ENCODE measurements around the gene TOGARAM2. TPM values are rescaled to one million over a fixed set of nuclear protein-coding genes. Genes with fewer than 3 reads are reported as not detected.

The TOGARAM2 gene
- total and polyA plus RNA-seq, 2 of the 13 experiments (the other 11 are each of a cell fraction or from before 2014, with no cell fraction given): under 0.01 to 0.05 TPM

- TF ChIP-seq MLX (CRISPR knock-in tag; IDR thresholded peaks at IDR 0.05) (no peak), FOSL2 (CRISPR knock-in tag; IDR thresholded peaks at IDR 0.05) (no peak), HNF1B (CRISPR knock-in tag; IDR thresholded peaks at IDR 0.05) (0 out of 2 replicates have a peak, but pooled peaks have one; percentile 32), SMAD9 (CRISPR knock-in tag; IDR thresholded peaks at IDR 0.05) (0 out of 2 replicates have a peak, but pooled peaks have one; percentile 56)
These were observed 22.4 kb upstream of the TOGARAM2 start (continued) for GRCh38 chr2:28958689-28959088.

GRCh38 chr2:28960401-28960800 lies 20.7 kb upstream of the TOGARAM2 start:
- POLR2A ChIA-PET: no interaction called here
- Histone ChIP-seq H4K20me1 (ENCODE audit: insufficient read depth, low read length) (no peaks in the 10 kb centered on the region), H3K27me3 (ENCODE audit: control insufficient read depth in 1 of 2, insufficient read depth in 2 of 2, low read length in 2 of 2) (peaks cover 0 to 8% of the 10 kb centered on the region in 2 experiments; a peak in 3 of 5 replicates), H3K9me3 (ENCODE audit: low read length) (no peaks in the 10 kb centered on the region), H3K4me3 (replicated peaks in 1 of 3; ENCODE audit: insufficient read depth in 1 of 3, low read depth in 2 of 3, low read length in 3 of 3) (no peak overlapping the region), H2AFZ (ENCODE audit: low read length) (no peak overlapping the region), H3K36me3 (replicated peaks in 1 of 2; ENCODE audit: control insufficient read depth in 1 of 2, insufficient read depth in 2 of 2, low read length in 2 of 2) (no peaks in the 10 kb centered on the region), H3K4me2 (ENCODE audit: low read depth, low read length) (no peak overlapping the region), H3K9ac (ENCODE audit: insufficient read depth, low read depth, low read length) (no peak overlapping the region), H3K27ac (ENCODE audit: extremely low read length, insufficient read depth, low read length) (no peak overlapping the region), H3K4me1 (ENCODE audit: insufficient read depth, low read length) (peaks cover 14% of the 10 kb centered on the region), H3K79me2 (ENCODE audit: insufficient read depth, low read length) (no peaks in the 10 kb centered on the region)
- FAIRE-seq: no peak
- WGBS (ENCODE audit: low lambda C conversion rate): 9% methylated on average over 5 of the region's 5 CpGs
- TF ChIP-seq ZNF589 (CRISPR knock-in tag; conservative IDR thresholded peaks at IDR 0.05) (no peak), ZNF788 (CRISPR knock-in tag; IDR thresholded peaks at IDR 0.05; ENCODE audit: borderline replicate concordance) (no peak), TEAD2 (CRISPR knock-in tag; IDR thresholded peaks at IDR 0.05) (no peak), ETV5 (CRISPR knock-in tag; IDR thresholded peaks at IDR 0.05; ENCODE audit: borderline replicate concordance) (no peak), PCBP2 (optimal IDR thresholded peaks at IDR 0.05; ENCODE audit: low read depth, low read length, poor library complexity, severe bottlenecking) (no peak), ZNF556 (CRISPR knock-in tag; IDR thresholded peaks at IDR 0.05; ENCODE audit: borderline replicate concordance) (no peak), NCOA1 (CRISPR knock-in tag; IDR thresholded peaks at IDR 0.05) (no peak), ZNF335 (CRISPR knock-in tag; IDR thresholded peaks at IDR 0.05) (no peak)
- BruUV-seq (replicated peaks): no TSS peak
- ATAC-seq: no peak
- CTCF ChIA-PET (ENCODE audit: low intra/inter-chr PET ratio, low total read pairs): interaction anchor here (1.9 kb wide), 1 partner anchor 236 kb away, joined by 8 read pairs; no protein-coding TSS in a partner anchor
- intact Hi-C loops (cut with micrococcal nuclease; ENCODE audit: unreplicated experiment): no loop called here
- in situ Hi-C loops (cut with HindIII; ENCODE audit: extremely low pct_ligation_motif_present, low pct_unique_long_range_greater_than_20kb): loop anchor here (25.0 kb wide), 1 partner anchor 1102 kb away; no protein-coding TSS in a partner anchor
- no peak for DNase-seq (ENCODE audit: low spot score)

Data from HepG2 (cell line).